ENCODE results near the gene STARD10. TPM values are rescaled to one million over a fixed set of nuclear protein-coding genes. Genes with fewer than 3 reads are reported as not detected.

STARD10 gene
- polyA plus RNA-seq, 2 of the 4 experiments (the other 2 are of a cell fraction): 21.2 to 23.2 TPM

GRCh38 chr11:72758690-72759389 is 35.0 kb downstream of the STARD10 start:
- DNase-seq (ENCODE audit: low read depth in 1 of 2, low spot score in 1 of 2) (no peak), ATAC-seq (peak; percentile 31 to 42; a peak in 4 of 6 replicates), FAIRE-seq (no peak)
- peaks cover 19% of the 10 kb centered on the region for H3K4me1 ChIP-seq
- H3K4me3 ChIP-seq: no peak overlapping the region
- H3K27ac ChIP-seq: peak overlapping the region; percentile 9 to 75; a peak in 3 of 6 replicates
- TF ChIP-seq FOSB (CRISPR knock-in tag; IDR thresholded peaks at IDR 0.05): no peak
- no peak for TF ChIP-seq KDM5A (IDR thresholded peaks at IDR 0.05)
- TF ChIP-seq ELK1 (IDR thresholded peaks at IDR 0.05; ENCODE audit: low read depth, low read length): no peak
- ChIA-PET CTCF (interaction anchor here (1.2 to 3.1 kb wide), 3 partner anchors 13 to 36 kb away, joined by 5 to 10 read pairs (median 6); partner anchors contain the start of gene STARD10), POLR2A (no interaction called here)
- peak overlapping the region; percentile 33 for H3K4me2 ChIP-seq
- WGBS (ENCODE audit: missing lambda C conversion rate): 83% methylated on average over 17 of the region's 17 CpGs
- peaks cover 7% of the 10 kb centered on the region; the same call in 1 of the 3 replicates for H3K9me3 ChIP-seq

- DNase-seq (ENCODE audit: low read depth in 1 of 2, low spot score in 1 of 2) (no peak), ATAC-seq (peak; percentile 51 to 60; a peak in 5 of 6 replicates), FAIRE-seq (no peak)
- Histone ChIP-seq H3K27ac (peak overlapping the region; percentile 45 to 75; a peak in 4 of 6 replicates), H3K4me3 (no peak overlapping the region), H3K9me3 (peaks cover 7% of the 10 kb centered on the region; the same call in 1 of the 3 replicates), H3K4me2 (peak overlapping the region; percentile 33), H3K4me1 (peaks cover 20% of the 10 kb centered on the region)
- TF ChIP-seq EHMT2 (IDR thresholded peaks at IDR 0.05; ENCODE audit: low read depth) (no peak), FOSL2 (IDR thresholded peaks at IDR 0.05) (no peak), FOSL2 (CRISPR knock-in tag; IDR thresholded peaks at IDR 0.05) (peak; percentile 29; the same call in 1 of the 2 replicates)
- TF ChIP-seq, protein P1, sequence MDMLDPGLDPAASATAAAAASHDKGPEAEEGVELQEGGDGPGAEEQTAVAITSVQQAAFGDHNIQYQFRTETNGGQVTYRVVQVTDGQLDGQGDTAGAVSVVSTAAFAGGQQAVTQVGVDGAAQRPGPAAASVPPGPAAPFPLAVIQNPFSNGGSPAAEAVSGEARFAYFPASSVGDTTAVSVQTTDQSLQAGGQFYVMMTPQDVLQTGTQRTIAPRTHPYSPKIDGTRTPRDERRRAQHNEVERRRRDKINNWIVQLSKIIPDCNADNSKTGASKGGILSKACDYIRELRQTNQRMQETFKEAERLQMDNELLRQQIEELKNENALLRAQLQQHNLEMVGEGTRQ (IDR thresholded peaks at IDR 0.05): no peak
- CTCF ChIA-PET: interaction anchor here (2.2 to 3.1 kb wide), 2 partner anchors 14 to 33 kb away, joined by 6 to 10 read pairs; no protein-coding TSS in a partner anchor
- 51% methylated on average over 7 of the region's 7 CpGs for WGBS (ENCODE audit: missing lambda C conversion rate)
- POLR2A ChIA-PET: no interaction called here
These were observed 35.5 kb downstream of the STARD10 start for GRCh38 chr11:72758304-72758689.

- DNase-seq (ENCODE audit: low read depth in 1 of 2, low spot score in 1 of 2): no peak
- Histone ChIP-seq H3K4me2 (no peak overlapping the region), H3K9me3 (peaks cover 4% of the 10 kb centered on the region; the same call in 1 of the 3 replicates), H3K27ac (no peak overlapping the region), H3K4me1 (peaks cover 32% of the 10 kb centered on the region), H3K4me3 (no peak overlapping the region)
- CTCF ChIA-PET: no interaction called here
- no peak for FAIRE-seq
- TF ChIP-seq, protein P1 (IDR thresholded peaks at IDR 0.05): no peak
- TF ChIP-seq HOXB5 (CRISPR knock-in tag; IDR thresholded peaks at IDR 0.05) (no peak), ZSCAN20 (CRISPR knock-in tag; IDR thresholded peaks at IDR 0.05) (no peak), CHD2 (IDR thresholded peaks at IDR 0.05; ENCODE audit: low read length, partially characterized antibody) (no peak), KDM1A (IDR thresholded peaks at IDR 0.05; ENCODE audit: low read depth) (no peak), SMC3 (IDR thresholded peaks at IDR 0.05) (no peak), FOXS1 (CRISPR knock-in tag; IDR thresholded peaks at IDR 0.05) (no peak), ZC3H11A (IDR thresholded peaks at IDR 0.05) (no peak), CTCF (IDR thresholded peaks at IDR 0.05) (no peak)
- no peak for ATAC-seq
- WGBS (ENCODE audit: missing lambda C conversion rate): 85% methylated on average over 3 of the region's 4 CpGs
- POLR2A ChIA-PET: no interaction called here
These were observed 38.0 kb downstream of the STARD10 start for GRCh38 chr11:72755713-72756285.
